Stimulated activated CD8-positive, alpha-beta memory T cell treated with anti-CD3 and anti-CD28 coated beads, Interleukin-15, amount 100 ng/mL, for 4 hours (primary cell): Measurements from ENCODE around the gene ANGEL2.
"Not testable (repeated sequence)": the region's sequence is repeated elsewhere in the genome, so short reads cannot be mapped to it uniquely, and the experiment has no call there.

Source experiments
- DNase-seq, 2 donors: peaks; one replicate each; pipeline ENCODE4 v3.0.0-alpha.2; 2020; ENCODE audit warnings: low read depth in 2 of 2

ANGEL2 gene

DNA sequence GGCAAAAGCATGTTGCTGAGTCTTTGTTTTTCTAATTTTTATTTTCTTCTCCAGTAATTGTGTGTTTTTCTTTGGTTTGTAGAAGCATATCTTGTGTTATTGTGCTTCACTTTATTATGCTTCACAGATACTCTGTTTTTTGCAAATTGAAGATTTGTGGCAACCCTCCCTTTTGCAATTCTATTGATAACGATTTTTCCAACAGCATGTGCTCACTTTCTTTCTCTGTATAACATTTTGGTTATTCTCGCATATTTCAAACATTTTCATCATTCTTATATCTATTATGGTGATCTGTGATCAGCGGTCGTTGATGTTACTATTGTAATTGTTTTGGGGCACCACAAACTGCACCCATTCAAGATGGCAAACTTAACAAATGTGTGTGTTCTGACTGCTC, 3.8 kb upstream of the ANGEL2 start:
- no peak for DNase-seq

DNA sequence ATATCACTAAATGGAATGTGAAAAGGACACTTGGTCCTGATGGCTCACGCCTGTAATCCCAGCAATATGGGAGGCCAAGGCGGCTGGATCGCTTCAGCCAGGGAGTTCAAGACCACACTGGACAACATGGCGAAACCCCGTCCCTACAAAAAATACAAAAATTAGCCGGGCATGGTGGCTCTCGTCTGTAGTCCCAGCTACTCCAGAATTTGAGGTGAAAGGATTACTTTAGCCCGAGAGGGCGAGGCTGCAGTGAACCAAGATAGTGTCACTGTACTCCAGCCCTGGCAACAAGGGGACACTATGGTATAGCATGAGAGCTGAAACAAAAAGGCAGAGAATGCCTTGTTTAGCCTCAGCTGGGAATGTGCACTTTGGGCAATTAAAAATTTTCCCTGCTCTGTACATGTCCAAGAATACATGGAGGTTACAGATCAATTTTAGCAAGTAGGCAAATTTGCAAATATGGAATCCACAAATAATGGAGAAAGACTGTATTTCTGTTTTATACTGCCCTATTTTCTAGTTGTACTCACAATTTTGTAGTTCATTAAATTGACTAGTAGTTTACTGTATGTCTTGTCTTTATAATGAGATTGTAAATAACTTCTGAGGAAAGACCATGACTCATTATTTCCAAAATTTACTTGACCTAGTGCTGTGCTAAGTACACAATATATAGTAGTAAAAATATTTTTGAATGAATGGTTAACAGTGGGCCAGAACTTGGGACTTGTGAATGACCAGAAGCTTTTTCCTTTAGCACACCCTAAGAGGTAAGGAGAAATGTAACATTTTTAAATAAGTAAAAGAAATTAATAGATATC, 2.0 kb upstream of the ANGEL2 start:
- DNase-seq, result no peak

DNA sequence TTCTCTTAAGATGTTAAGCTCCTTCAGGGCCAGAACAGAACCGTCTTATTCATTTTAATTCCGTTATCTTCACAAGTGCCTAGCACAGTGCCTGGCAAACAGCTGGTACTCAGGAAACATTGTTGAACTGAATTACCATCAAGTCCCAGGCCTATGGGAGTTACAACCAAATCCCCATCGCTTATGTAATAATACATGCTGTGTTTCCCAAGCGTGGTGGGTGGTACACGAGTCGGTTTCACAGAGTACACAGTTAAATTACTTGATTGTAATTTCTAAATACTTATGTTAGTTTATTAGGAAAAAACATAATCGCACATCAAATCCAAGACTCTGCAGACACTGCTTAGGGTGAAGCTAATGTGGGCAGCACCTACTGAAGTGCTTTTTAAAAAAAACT, 1.0 kb downstream of the ANGEL2 start:
- no peak for DNase-seq

DNA sequence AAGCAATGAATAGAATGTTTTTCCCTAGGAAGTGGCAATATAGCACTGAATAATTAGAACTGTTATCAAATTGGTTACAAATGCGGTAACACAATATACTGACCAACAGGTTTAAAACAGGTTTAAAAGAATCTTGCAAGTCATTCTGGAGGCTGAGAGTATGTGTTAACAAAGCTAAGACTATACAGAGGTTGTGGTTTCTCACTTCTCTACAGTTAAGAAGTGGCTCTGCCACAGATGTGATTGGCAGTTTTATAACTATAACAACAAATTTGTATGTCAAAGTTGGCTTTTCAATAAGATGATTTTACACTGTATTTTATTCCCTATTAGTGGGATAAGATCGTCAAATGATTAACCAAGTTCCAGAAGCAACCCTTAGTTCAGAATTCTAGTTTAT, 7.1 kb downstream of the ANGEL2 start:
- no peak for DNase-seq

DNA sequence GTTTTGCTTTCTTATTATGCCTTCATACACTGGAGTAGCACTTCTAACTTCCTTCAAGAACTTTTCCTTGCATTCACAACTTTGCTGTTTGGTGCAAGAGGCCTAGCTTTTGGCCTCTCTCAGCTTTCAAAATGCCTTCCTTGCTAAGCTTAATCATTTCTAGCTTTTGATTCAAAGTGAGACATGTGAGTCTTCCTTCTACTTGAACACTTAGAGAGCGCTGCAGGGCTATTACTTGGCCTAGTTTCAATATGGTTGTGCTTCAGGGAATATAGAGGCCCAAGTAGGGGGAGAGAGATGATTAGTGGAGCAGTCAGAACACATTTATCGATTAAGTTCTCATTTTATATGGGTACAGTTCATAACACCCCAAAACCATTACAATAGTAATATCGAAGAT, 12.4 kb downstream of the ANGEL2 start:
- no peak for DNase-seq

DNA sequence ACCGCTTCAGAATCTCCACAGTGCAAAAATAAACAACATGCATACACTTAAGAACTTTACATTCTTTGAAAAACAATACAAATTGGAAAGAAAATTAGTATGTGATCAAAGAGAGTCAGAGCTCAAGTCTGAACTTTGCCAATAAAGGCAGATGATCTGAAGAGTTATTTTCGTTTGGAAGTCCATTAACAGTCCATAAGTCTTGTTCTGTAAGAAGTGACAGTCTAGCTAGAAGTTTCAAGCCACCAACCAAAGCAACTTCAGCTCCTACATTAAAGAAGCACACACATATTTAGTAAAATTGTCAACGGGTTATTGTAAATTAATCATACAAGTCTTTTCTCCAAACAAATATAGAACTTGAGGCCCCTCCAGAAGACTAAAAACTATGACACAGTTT, 20.7 kb downstream of the ANGEL2 start:
- no peak for DNase-seq

DNA sequence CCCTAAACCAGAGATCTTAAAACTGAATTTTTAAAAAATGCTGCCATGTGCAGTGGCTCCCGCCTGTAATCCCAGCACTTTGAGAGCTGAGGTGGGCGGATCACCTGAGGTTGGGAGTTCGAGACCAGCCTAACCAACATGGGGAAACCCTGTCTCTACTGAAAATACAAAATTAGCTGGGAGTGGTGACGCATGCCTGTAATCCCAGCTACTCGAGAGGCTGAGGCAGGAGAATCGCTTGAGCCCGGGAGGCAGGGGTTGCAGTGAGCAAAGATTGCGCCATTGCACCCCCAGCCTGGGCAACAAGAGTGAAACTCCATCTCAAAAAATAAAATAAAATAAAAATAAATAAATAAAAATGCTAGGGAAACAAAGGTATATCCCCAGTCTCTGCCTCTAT, 21.7 kb downstream of the ANGEL2 start:
- not testable (repeated sequence) for DNase-seq

DNA sequence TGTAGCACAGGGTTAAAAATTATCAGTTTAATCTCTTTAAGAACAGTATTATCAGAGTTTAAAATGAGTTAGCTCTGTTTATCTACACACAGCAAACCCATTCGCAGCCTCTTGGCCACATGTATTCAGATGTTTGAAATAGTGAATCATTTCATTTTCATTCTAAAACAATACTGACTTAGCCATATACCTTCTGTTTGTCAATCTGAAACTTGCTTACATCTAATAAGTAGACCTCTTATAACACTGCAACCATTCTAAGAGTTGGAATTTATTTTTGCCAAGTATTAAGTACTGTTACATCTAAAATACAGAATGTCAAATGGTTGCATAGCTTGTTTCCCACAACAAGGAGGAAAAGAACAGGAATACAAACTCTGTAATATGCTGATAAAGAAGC, 25.4 kb downstream of the ANGEL2 start:
- no peak for DNase-seq

DNA sequence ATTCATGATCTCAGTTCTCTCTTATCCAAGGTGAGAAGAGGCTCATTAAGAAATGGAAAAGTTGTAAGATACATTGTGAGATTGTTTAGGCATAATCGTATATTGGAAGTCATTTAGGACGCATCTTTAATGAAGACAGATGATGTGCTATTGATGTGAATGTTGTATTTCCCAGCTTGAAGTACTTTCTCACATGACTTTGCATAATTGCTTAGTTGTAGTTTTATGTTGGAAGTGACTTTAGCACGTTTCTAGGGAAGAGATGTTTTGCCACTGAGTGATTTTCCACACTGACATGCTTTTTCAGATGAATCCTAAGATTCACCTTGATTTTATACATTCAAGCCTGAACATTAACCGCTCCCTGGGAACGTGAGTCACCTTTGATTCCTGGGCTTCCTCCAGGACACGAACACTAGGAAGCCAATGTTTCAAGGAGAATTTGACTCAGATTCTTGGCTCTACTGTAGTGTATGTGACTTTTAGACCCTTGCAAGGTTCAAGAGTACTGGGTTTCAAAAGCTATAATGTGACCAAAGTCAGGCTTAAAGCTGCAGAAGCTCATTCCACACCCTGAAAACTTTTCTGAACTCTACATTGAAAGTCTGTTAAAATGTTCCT, 27.9 kb downstream of the ANGEL2 start:
- DNase-seq, result no peak

DNA sequence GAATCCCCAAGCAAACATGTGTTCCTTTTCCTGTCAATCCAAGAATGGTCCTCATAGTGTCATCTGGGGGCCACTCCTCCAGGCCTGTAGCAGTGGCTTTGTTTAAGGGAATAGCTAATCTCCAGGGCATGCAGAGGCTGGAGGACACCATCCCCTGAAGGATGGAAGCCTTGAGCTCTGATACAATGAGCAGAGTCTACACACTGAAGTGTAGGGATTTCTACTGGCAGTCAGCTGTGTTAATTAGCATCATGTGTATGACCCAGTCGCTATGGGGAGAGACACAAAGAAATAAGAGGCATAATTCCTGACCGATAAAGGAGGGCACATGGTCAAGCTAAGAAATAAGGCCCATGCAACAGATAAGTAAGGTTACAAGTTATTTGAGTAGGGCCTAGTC, 29.1 kb downstream of the ANGEL2 start:
- DNase-seq, result no peak

DNA sequence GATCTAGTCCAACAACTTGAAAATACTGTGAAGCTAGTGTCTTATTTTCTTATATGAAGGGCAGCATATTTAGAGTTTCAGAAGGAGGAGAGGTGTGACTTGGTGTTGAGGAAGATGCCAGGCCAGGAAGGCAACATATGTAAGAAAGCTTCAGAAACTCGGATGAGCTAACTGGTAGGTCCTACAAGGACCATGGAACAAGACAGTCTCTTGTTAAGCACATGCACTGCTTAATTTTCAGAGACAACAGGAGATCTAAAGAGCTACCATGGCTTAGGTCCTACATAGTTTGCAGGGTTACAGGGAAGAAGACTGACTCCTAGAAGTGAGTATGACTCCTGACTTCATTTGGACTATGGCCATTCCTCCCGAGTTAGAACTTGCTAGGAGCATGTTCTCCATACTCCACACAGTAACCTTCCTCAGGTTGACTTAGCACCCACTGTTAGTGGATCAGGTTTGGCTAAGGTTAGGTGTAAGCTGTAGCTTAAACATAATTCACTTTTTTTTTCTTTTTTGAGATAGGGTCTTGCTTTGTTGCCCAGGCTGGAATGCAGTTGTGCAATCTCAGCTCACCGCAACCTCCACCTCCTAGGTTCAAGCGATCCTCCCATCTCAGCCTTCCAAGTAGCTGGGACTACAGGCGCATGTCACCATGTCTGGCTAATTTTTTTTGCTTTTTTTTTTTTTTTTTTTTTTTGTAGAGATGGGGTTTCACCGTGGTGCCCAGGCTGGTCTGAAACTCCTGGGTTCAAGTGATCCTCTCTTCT, 31.0 kb downstream of the ANGEL2 start:
- no peak for DNase-seq

DNA sequence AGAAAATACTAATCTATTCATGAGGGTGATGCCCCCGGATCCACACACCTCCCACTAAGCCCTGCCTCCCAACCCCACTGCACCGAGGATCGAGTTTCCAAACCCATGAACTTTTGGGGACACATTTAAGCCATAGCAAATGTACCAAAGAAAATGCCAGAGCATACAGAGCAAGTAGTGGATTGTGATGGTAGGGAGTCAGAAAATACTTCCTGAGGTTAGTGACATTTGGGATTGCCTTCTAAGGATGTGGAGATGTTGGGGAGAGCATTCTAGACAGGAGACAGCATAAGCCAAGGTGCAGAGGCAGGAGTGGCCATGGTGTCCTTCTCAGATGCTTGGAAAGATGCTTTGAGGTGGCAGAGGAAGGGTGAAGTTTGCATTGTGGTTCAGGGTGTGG, 32.2 kb downstream of the ANGEL2 start:
- DNase-seq, result no peak

DNA sequence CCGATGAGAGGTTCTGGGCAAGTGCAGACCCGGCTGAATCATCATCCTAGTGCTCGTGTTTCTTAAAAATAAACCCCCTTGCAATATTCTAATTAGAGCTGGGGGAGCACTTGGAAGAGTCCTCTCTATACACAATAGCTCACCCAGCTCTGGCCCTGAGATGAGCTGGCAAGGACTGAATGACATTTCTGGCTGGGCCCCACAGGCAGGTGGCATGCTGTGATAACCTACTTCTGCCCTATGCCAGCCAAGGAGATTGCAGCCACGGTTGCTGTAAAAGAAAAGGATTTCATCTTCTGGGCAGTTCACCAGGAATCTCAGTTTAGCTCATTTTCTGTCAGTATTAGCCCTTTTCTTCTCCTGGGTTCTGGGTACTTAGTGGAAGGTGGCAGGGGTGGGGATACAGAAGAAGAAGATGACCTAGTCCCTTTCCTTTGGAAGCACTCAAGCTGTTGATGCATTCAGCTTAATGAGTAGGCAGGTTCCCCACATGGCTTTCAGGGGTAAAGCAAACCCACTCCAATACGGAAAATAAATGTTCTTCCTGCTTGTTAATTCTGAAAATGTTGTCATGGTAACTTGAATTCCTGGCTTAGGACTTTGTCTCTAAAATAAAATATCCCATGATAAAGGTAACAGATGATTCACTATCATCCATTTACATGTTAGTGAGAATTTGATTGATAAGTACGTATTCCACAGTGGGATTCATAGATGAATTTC, 33.1 kb downstream of the ANGEL2 start:
- no peak for DNase-seq

DNA sequence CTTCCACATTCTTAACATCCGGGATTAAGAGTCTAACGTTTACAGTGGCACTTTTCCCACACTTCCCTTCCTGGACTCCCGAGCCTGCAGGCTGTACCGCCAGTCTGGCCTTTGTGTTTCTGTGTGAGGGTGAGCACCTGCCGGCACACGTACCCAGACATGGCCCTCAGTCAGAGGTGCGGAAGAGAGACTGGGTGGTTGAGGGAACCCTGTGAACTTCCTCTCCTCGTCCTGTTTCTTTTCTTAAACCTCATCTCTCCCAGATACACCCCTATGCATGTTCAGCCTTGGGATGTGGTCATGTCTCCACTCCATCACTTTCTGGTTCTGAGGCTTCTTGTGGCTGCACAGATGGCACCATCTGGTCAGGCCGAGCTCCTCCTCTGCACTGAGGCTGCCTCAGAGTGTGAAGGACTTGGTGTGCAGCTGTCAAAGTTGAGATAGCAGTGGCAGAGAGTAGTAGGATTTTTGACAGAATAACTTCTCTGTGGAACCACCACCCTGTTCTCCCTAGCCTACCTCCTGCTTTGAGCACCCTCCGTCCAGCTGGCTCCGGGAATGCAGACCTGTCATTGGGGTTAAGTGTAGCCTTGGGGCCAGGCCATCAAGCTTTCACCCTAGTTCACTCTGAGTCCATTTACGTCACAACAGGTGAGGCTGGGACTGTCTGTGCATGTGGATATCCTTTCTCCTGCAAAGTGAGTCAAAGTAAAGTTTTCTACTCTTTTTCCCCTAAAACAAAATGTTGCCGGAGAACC, 33.9 kb downstream of the ANGEL2 start:
- DNase-seq, result no peak

DNA sequence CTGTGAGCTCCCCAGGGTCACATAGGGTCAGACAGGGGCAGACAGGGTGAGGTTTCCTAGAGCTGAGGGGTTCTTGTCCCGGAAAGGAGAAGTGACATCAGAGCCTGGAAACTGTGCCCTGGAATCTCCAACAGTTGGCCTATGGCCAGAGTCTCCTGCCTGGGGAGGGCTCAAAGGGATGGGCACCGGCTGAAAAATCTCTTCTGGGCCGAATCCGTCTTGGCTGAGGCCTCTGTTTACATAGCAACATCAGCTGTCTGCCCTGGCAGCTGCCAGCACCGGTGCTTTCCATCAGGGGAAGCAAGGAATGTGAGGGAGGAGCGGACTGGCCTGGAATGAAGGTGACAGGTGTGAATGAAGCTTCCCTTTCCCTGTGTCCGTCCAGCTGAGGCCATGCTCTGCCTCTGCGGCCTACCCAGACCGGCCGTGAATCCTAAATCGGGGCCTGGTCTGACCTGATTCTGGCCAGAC, 34.6 kb downstream of the ANGEL2 start:
- no peak for DNase-seq

DNA sequence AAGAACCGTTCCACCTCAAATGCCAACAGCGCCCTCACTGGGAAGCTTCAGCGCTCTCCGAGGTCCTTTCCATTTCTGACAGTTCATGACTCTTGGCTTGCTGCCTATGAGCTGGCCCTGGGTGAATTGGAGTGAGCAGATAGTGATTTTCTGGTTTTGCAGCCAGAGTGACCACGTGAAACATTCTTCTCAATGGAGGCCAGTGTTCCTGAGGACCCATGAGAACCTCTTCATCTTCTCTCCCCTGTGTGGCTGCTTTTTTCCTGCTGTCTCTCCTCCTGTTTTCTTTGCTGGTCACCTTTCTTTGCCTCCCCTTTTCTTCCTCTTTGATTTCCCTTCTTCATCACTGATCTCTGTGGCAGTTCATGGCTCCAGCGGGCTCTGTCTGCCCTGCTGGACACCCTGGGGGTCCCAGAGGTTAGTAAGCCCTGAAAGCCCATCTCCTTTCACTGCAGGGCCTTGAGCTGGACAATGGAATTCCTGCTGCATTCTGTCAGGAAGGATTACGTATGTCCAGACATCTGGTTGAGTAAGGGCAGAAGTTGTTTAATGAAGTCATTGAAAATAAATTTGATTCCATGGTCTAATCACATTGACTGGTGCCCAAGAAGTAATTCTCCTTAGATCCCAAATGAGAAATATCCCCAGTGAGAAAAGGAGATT, 35.4 kb downstream of the ANGEL2 start:
- DNase-seq, result no peak

DNA sequence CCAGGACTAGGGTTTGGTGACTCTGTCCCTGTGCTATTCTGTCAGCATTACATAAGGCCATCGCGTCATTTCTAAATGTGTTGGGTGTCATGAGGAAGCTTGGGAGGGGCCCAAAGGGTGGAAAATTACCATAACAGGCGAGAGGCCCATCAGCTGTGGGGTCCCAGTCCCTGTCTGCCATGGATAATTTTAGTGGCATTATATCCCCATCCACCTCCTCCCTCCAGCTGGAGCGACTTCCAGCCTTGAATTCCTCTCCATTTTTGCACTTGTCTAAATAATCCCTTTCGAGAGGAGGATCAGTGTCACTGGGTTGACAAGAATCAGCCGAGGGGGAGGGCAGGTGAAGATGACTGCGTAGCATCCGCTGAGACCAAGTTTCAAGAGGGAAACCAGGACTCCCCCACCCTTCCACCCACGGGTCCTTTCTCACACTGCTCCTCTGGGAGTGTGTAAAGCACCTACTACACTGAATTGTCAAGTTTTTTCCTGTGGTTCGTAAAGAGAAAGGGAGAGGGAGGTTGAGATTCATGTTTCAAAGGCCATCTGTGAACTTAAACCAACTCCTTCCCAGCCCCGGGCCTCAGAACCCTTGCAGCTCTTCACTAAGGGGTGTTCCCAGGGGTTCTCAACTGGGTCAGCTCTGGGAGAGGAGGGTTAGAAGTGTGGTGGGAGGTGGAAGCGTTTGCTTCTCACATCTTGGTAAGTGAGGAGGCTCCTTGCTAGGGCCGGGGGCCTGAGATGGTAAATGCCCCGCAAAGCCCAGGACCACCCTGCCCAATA, 36.1 kb downstream of the ANGEL2 start:
- DNase-seq, result peak in 1 of 2 donors; percentile 6

DNA sequence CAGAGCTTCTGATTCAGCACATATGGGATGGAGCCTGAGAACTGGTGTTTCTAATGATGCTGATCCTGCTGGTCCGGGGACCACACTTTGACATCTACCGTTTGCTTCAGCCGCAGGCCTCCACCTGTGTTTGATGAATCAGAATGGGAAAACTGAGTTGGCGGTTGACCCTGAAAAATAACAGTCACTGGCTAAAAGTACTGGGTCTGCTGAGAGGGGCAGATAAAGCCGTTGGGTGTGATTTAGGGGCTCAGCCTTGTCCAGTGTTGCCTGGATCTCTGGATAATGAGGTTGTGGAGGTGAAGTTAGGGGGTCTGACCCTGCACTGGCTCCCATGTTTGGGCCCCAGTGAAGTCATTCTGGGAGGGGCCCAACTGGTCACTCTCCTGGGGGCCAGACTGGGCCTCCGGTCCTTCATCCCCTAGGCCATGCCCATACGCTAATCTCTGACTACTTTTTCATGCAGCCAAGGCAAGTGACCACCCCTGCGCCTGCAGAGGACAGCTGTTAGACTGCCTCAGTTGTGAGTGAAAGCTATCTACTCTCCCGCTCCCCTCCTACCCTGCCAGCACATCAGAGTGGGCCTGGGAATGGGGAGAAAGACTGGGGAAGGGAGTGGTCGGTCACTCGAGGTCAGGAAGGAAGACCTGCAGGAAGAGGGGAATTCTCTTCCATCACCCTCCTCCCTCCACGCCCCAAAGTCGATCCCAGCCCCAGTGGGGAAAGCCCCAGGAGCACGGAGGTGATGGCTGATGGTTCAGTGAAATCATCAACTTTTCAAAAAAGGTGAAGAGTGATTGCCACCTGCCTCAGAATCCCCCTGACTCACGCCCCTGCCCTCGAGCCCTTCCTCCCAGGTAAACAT, 37.7 kb downstream of the ANGEL2 start:
- no peak for DNase-seq

DNA sequence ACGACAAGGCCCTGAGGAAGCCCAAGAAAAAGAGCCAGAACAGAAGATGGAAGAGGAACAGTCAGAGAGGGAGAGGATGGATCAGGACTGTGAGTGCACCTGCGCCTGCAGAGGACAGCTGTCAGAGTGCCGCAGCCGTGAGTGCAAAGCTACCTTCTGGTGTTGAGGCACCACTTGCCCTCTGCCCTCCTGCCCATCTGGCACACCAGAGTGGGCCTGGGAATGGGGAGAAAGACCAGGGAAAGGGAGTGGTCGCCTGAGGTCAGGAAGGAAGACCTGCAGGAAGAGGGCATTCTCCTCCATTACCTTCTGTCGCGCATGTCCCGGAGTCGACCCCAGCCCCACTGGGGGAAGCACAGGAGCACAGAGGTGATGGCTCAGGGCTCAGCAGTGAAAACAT, 39.1 kb downstream of the ANGEL2 start:
- no peak for DNase-seq
